ENCODE data around the gene DDAH2. TPM values are rescaled to one million over a fixed set of nuclear protein-coding genes. Genes with fewer than 3 reads are reported as not detected.
A peak's percentile ranks its signal among the peaks of the same experiment; 100 is the strongest.

DDAH2 gene
- total and polyA plus RNA-seq, 8 donors: 70.2 to 199 (median 161) TPM

GRCh38 chr6:31765910-31766794, 37.1 kb upstream of the DDAH2 start:
- H3K27me3 ChIP-seq: no peaks in the 10 kb centered on the region
- H3K36me3 ChIP-seq: no peaks in the 10 kb centered on the region
- peaks cover 0 to 25% of the 10 kb centered on the region in 2 donors for H3K4me1 ChIP-seq
- peak in 2 of 4 donors; percentile 42 to 73 for DNase-seq
- TF ChIP-seq, protein P1, sequence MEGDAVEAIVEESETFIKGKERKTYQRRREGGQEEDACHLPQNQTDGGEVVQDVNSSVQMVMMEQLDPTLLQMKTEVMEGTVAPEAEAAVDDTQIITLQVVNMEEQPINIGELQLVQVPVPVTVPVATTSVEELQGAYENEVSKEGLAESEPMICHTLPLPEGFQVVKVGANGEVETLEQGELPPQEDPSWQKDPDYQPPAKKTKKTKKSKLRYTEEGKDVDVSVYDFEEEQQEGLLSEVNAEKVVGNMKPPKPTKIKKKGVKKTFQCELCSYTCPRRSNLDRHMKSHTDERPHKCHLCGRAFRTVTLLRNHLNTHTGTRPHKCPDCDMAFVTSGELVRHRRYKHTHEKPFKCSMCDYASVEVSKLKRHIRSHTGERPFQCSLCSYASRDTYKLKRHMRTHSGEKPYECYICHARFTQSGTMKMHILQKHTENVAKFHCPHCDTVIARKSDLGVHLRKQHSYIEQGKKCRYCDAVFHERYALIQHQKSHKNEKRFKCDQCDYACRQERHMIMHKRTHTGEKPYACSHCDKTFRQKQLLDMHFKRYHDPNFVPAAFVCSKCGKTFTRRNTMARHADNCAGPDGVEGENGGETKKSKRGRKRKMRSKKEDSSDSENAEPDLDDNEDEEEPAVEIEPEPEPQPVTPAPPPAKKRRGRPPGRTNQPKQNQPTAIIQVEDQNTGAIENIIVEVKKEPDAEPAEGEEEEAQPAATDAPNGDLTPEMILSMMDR (IDR thresholded peaks at IDR 0.05): no peak
- H3K9me3 ChIP-seq: no peaks in the 10 kb centered on the region
- intact Hi-C loops (cut with DNase I): no loop called here
- ATAC-seq: peak; percentile 41
- H3K4me3 ChIP-seq: no peak overlapping the region
- no peak overlapping the region for H3K27ac ChIP-seq

DNA sequence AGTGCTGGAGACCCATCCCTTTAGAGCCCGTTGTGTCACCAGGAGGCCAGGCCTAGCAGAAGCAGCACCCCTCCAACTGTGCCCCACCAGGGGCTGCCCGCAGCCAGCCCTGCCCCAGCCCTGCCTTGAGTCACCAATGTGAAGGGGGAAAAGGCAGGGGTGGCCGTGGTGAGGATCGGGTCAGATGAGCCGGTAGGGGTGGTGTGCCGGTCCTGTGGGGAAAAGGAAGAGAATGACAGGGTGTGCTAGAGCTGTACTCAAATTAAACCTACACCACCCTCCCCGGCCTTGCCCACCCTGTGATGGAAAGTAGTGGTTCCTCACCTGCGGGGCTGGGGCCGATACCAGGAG, 36.4 kb upstream of the DDAH2 start:
- intact Hi-C loops (cut with DNase I): no loop called here
- TF ChIP-seq, protein P1 (IDR thresholded peaks at IDR 0.05): no peak
- Histone ChIP-seq H3K27ac (no peak overlapping the region), H3K4me3 (no peak overlapping the region), H3K36me3 (peaks cover 0 to under 1% of the 10 kb centered on the region in 2 donors), H3K27me3 (no peaks in the 10 kb centered on the region), H3K4me1 (peaks cover 0 to 25% of the 10 kb centered on the region in 2 donors), H3K9me3 (no peaks in the 10 kb centered on the region)
- ATAC-seq (no peak), DNase-seq (peak in 1 of 4 donors; percentile 64)

DNA sequence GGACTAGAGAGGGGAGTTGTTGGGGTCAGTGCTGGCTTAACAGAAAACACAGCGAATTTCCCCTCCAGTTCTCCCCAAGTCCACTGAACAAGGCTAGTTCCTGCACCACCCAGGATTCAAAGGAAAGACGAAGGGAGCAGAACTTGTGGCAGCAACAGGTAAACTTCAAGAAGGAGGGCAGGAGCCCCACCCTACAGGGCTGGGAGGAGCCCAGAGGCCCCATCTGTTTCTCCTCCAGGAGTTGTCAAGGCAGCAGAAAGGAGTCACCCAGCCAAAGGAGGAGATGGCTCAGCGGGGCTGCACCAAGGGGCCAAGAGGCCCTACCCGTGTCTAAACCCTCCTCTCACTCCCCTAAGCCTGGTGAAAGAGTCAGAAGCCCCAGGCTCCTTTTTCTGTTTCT, 35.1 kb upstream of the DDAH2 start:
- TF ChIP-seq, protein P1 (IDR thresholded peaks at IDR 0.05): no peak
- peak in 1 of 4 donors; percentile 56 for DNase-seq
- H3K4me3 ChIP-seq: no peak overlapping the region
- peaks cover 0 to 15% of the 10 kb centered on the region in 2 donors for H3K4me1 ChIP-seq
- intact Hi-C loops (cut with DNase I): no loop called here
- no peak overlapping the region for H3K27ac ChIP-seq
- H3K27me3 ChIP-seq: no peaks in the 10 kb centered on the region
- H3K36me3 ChIP-seq: peaks cover 0 to 14% of the 10 kb centered on the region in 2 donors
- H3K9me3 ChIP-seq: no peaks in the 10 kb centered on the region
- ATAC-seq: no peak

- H3K9me3 ChIP-seq: no peaks in the 10 kb centered on the region
- peak; percentile 43 for ATAC-seq
- peaks cover 0 to 15% of the 10 kb centered on the region in 2 donors for H3K36me3 ChIP-seq
- H3K27ac ChIP-seq: no peak overlapping the region
- DNase-seq: peak in 1 of 4 donors; percentile 17
- TF ChIP-seq, protein P1 (IDR thresholded peaks at IDR 0.05): no peak
- peaks cover 0 to 9% of the 10 kb centered on the region in 2 donors for H3K4me1 ChIP-seq
- H3K27me3 ChIP-seq: no peaks in the 10 kb centered on the region
- intact Hi-C loops (cut with DNase I): no loop called here
- H3K4me3 ChIP-seq: no peak overlapping the region
These were observed 34.5 kb upstream of the DDAH2 start for GRCh38 chr6:31763619-31763940.

DNA sequence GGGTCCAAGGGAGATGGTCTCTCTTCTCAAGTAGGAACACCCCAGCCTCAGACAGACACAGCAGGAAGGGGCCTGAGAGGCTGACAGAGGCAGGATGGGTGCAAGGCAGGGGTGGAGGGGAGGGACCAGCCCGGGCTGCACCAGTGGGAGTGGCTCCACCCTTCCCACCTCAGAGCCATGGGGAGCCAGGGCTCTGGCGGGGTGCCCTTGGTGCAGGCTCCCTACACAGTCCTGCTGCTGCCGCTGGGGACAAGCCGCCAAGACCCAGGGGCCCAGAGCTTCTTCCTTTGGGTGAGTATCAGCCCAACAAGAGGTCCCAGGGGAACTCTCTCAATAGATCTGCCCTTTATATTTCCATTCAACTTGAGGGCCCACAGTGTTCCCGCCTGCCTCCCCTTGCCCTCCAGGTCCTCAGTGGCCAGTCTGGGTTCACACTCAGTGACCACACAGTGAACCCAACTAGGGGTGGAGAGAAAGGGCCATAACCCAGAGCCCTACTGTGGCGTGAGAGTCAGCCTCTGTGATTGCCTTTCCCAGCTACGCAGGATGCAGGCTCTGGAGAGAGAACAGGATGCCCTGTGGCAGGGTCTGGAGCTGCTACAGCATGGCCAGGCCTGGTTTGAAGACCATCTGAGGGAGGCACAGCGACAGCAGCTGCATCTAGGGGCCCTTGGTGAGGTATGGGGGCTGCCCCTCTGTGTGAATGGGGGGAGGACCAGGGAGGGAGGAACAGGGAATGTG, 33.9 kb upstream of the DDAH2 start:
- Histone ChIP-seq H3K27ac (no peak overlapping the region), H3K4me3 (no peak overlapping the region), H3K27me3 (no peaks in the 10 kb centered on the region), H3K4me1 (peaks cover 0 to 4% of the 10 kb centered on the region in 2 donors), H3K9me3 (no peaks in the 10 kb centered on the region), H3K36me3 (peaks cover 0 to 15% of the 10 kb centered on the region in 2 donors)
- DNase-seq (no peak), ATAC-seq (no peak)
- intact Hi-C loops (cut with DNase I): no loop called here
- TF ChIP-seq, protein P1 (IDR thresholded peaks at IDR 0.05): no peak

All from left lung (tissue), 10 donors.